GM23338 (cell line): ENCODE data around the gene ELFN2. TPM values are rescaled to one million over a fixed set of nuclear protein-coding genes. Genes with fewer than 3 reads are reported as not detected.

Experiments
- ATAC-seq: fragments of 200-7000 bp; cut with Tn5 transposase; 3 replicates; pipeline ENCODE4 v1.9.1; 2020
- DNase-seq: peaks from one replicate; pipeline ENCODE4 v3.0.0-alpha.2; 2015; ENCODE audit warnings: low spot score
- H2AFZ ChIP-seq: fragments of 200-600 bp; sonication (generic); 2 replicates; pipeline ENCODE4 v1.8.0; 2016; ENCODE audit warnings: antibody characterized with exemption, mild to moderate bottlenecking, moderate library complexity
- H3F3A ChIP-seq: fragments of 200-600 bp; sonication (generic); replicated peaks from 2 replicates; pipeline ENCODE4 v1.8.0; 2017; ENCODE audit warnings: antibody characterized with exemption, mixed run types, low read depth
- H3K27ac ChIP-seq: fragments of 200-600 bp; sonication (generic); 2 replicates; pipeline ENCODE4 v1.6.1; 2016; ENCODE audit warnings: low read depth
- H3K27me3 ChIP-seq: fragments of 200-600 bp; sonication (generic); 2 replicates; pipeline ENCODE4 v1.8.0; 2016; ENCODE audit warnings: mild to moderate bottlenecking, mixed run types, moderate library complexity; ENCODE audit not compliant: insufficient read depth
- H3K36me3 ChIP-seq: fragments of 200-600 bp; sonication (generic); 2 replicates; pipeline ENCODE4 v1.8.0; 2016; ENCODE audit warnings: mild to moderate bottlenecking; ENCODE audit not compliant: insufficient read depth
- H3K4me1 ChIP-seq: fragments of 200-600 bp; sonication (generic); 2 replicates; pipeline ENCODE4 v1.8.0; 2016; ENCODE audit warnings: mild to moderate bottlenecking, moderate library complexity; ENCODE audit not compliant: insufficient read depth
- H3K4me2 ChIP-seq: fragments of 200-600 bp; sonication (generic); 2 replicates; pipeline ENCODE4 v1.7.1; 2017; ENCODE audit warnings: mixed run types
- H3K4me3 ChIP-seq: fragments of 200-600 bp; sonication (generic); 2 replicates; pipeline ENCODE4 v1.6.1; 2016; ENCODE audit warnings: mixed run types
- H3K79me2 ChIP-seq: fragments of 200-600 bp; sonication (generic); replicated peaks from 2 replicates; pipeline ENCODE4 v1.8.0; 2017; ENCODE audit warnings: mild to moderate bottlenecking; ENCODE audit not compliant: insufficient read depth
- H3K9me2 ChIP-seq: fragments of 200-600 bp; sonication (generic); 2 replicates; pipeline ENCODE4 v1.8.0; 2017; ENCODE audit not compliant: insufficient read depth
- H4K20me1 ChIP-seq: fragments of 200-600 bp; sonication (generic); replicated peaks from 2 replicates; pipeline ENCODE4 v1.8.0; 2017; ENCODE audit warnings: mild to moderate bottlenecking; ENCODE audit not compliant: insufficient read depth
- H3K27ac Mint-ChIP-seq: 2 replicates; pipeline ENCODE4 v1.8.0; 2020; ENCODE audit warnings: inconsistent platforms, mild to moderate bottlenecking, moderate library complexity, mixed read lengths
- H3K27me3 Mint-ChIP-seq: 3 replicates; pipeline ENCODE4 v1.8.0; 2022; ENCODE audit warnings: low read depth, mild to moderate bottlenecking, moderate library complexity, mixed read lengths, inconsistent platforms; ENCODE audit not compliant: insufficient read depth, poor library complexity
- H3K36me3 Mint-ChIP-seq: 3 replicates; pipeline ENCODE4 v1.8.0; 2021; ENCODE audit warnings: low read depth, mild to moderate bottlenecking, inconsistent platforms, moderate library complexity, mixed read lengths
- H3K4me1 Mint-ChIP-seq: 3 replicates; pipeline ENCODE4 v1.8.0; 2020; ENCODE audit warnings: mild to moderate bottlenecking, inconsistent platforms, mixed read lengths
- H3K4me3 Mint-ChIP-seq: 3 replicates; pipeline ENCODE4 v1.8.0; 2021; ENCODE audit warnings: moderate library complexity, mild to moderate bottlenecking, inconsistent platforms, mixed read lengths
- H3K9me3 Mint-ChIP-seq: 3 replicates; pipeline ENCODE4 v1.8.0; 2020; ENCODE audit warnings: moderate library complexity, mild to moderate bottlenecking, inconsistent platforms, mixed read lengths
- CREB1 ChIP-seq: fragments of 250-450 bp; sonication (Bioruptor Pico); IDR thresholded peaks from 2 replicates; pipeline ENCODE4 v1.5.0; 2020; ENCODE audit warnings: low read depth, mild to moderate bottlenecking, moderate library complexity
- CTCF ChIP-seq, 2 experiments: fragments of 200-600 bp in 1 of 2; sonication (generic) in 1 of 2; conservative IDR thresholded peaks; 2 replicates each; pipeline versions ENCODE4 v1.5.1 to v1.6.1; 2016 to 2017; ENCODE audit warnings: antibody characterized with exemption in 2 of 2, low read depth in 2 of 2, mild to moderate bottlenecking in 2 of 2, moderate library complexity in 1 of 2
- ETS1 ChIP-seq: IDR thresholded peaks from 2 replicates; pipeline ENCODE4 v1.6.1; 2016; ENCODE audit warnings: antibody characterized with exemption
- EZH2 ChIP-seq: fragments of 200-600 bp; sonication (generic); IDR thresholded peaks from one replicate; pipeline ENCODE4 v1.8.0; 2017; ENCODE audit warnings: antibody characterized with exemption, mild to moderate bottlenecking, low read depth; ENCODE audit not compliant: unreplicated experiment
- EZH2phosphoT487 ChIP-seq: fragments of 200-600 bp; sonication (generic); IDR thresholded peaks from one replicate; pipeline ENCODE4 v1.8.1; 2018; ENCODE audit warnings: antibody characterized with exemption; ENCODE audit not compliant: unreplicated experiment
- JUNB ChIP-seq: IDR thresholded peaks from one replicate; pipeline ENCODE4 v1.6.1; 2016; ENCODE audit warnings: antibody characterized with exemption; ENCODE audit not compliant: unreplicated experiment
- NANOG ChIP-seq: IDR thresholded peaks from 2 replicates; pipeline ENCODE4 v1.6.1; 2016; ENCODE audit warnings: antibody characterized with exemption, borderline replicate concordance
- POLR2AphosphoS5 ChIP-seq: IDR thresholded peaks from 2 replicates; pipeline ENCODE4 v1.6.1; 2016; ENCODE audit warnings: antibody characterized with exemption, low read depth
- REST ChIP-seq: IDR thresholded peaks from one replicate; pipeline ENCODE4 v1.6.1; 2018; ENCODE audit warnings: antibody characterized with exemption; ENCODE audit not compliant: unreplicated experiment
- STAT1 ChIP-seq: IDR thresholded peaks from one replicate; pipeline ENCODE4 v1.6.1; 2016; ENCODE audit warnings: antibody characterized with exemption; ENCODE audit not compliant: unreplicated experiment
- ZNF114 ChIP-seq: fragments of 250-450 bp; sonication (Bioruptor Pico); IDR thresholded peaks from 2 replicates; pipeline ENCODE4 v1.5.0; 2020; ENCODE audit warnings: mild to moderate bottlenecking, moderate library complexity
- ZNF331 ChIP-seq: fragments of 250-450 bp; sonication (Bioruptor Pico); IDR thresholded peaks from 2 replicates; pipeline ENCODE4 v1.5.0; 2020; ENCODE audit warnings: low read depth, mild to moderate bottlenecking, moderate library complexity
- ZNF462 ChIP-seq: fragments of 250-450 bp; sonication (Bioruptor Pico); IDR thresholded peaks from 2 replicates; pipeline ENCODE4 v1.5.0; 2020; ENCODE audit warnings: mild to moderate bottlenecking, moderate library complexity
- polyA plus RNA-seq: library from polyadenylated mRNA; unstranded; fragments of >200 nt; fragmentation: Nextera tagmentation; extraction: Ambion mirVana; gene quantifications from 2 replicates; pipeline ENCODE4 v1.2.1, GENCODE V29; 2016
- total RNA-seq: library from RNA; depleted of rRNA; stranded (reverse); fragments of >200 nt; shearing (Covaris generic); gene quantifications from 2 replicates; pipeline ENCODE4 v1.2.3, GENCODE V29; 2014

The ELFN2 gene
- total and polyA plus RNA-seq, 2 experiments from 2014 or later, result 0.18 to 0.35 TPM

GRCh38 chr22:37371491-37371890 is 55.8 kb downstream of the ELFN2 start:
- TF ChIP-seq EZH2 (no peak), CTCF (conservative IDR thresholded peaks at IDR 0.05; ENCODE audit: low read depth in 2 of 2) (no peak), JUNB (no peak), ZNF462 (no peak), ETS1 (no peak), REST (no peak), POLR2AphosphoS5 (no peak), STAT1 (no peak), NANOG (no peak), ZNF114 (CRISPR knock-in tag) (no peak), CREB1 (CRISPR knock-in tag) (no peak), ZNF331 (CRISPR knock-in tag) (no peak), EZH2phosphoT487 (no peak)
- H3K36me3 ChIP-seq, result no peaks in the 10 kb centered on the region
- H4K20me1 ChIP-seq, result no peaks in the 10 kb centered on the region
- H3K27me3 ChIP-seq, result no peaks in the 10 kb centered on the region
- no peaks in the 10 kb centered on the region for H3F3A ChIP-seq
- no peaks in the 10 kb centered on the region for H3K9me2 ChIP-seq
- Mint-ChIP-seq H3K36me3 (no peaks in the 10 kb centered on the region), H3K27me3 (peaks cover 6% of the 10 kb centered on the region), H3K27ac (no peak overlapping the region), H3K9me3 (no peaks in the 10 kb centered on the region), H3K4me3 (no peak overlapping the region), H3K4me1 (peaks cover 18% of the 10 kb centered on the region)
- no peaks in the 10 kb centered on the region for H3K79me2 ChIP-seq
- H3K4me3 ChIP-seq, result no peak overlapping the region
- no peak for ATAC-seq
- H3K4me2 ChIP-seq, result no peak overlapping the region
- H2AFZ ChIP-seq, result no peak overlapping the region
- H3K27ac ChIP-seq, result no peak overlapping the region
- no peak for DNase-seq
- no peaks in the 10 kb centered on the region for H3K4me1 ChIP-seq
